ENCODE measurements around the gene ANKRD45.
"Not testable (repeated sequence)": the region's sequence is repeated elsewhere in the genome, so short reads cannot be mapped to it uniquely, and the experiment has no call there.

Gene ANKRD45

GRCh38 chr1:173608503-173609216, 61.0 kb downstream of the ANKRD45 start:
- no peak overlapping the region for H3K9ac ChIP-seq
- no peak overlapping the region for H3K4me2 ChIP-seq (ENCODE audit: low read length)
- no peak overlapping the region for H2AFZ ChIP-seq
- no peaks in the 10 kb centered on the region for H3K4me1 ChIP-seq
- H3K27ac ChIP-seq, result no peak overlapping the region
- TF ChIP-seq CTCF (IDR thresholded peaks at IDR 0.05), result no peak
- no peaks in the 10 kb centered on the region for H3K79me2 ChIP-seq
- H3K4me3 ChIP-seq (ENCODE audit: low read depth, low read length), result no peak overlapping the region
- H3K9me3 ChIP-seq (ENCODE audit: control insufficient read depth, low read length), result no peaks in the 10 kb centered on the region
- no peaks in the 10 kb centered on the region for H3K27me3 ChIP-seq (ENCODE audit: control insufficient read depth, insufficient read depth, low read length)
- H3K36me3 ChIP-seq (ENCODE audit: control insufficient read depth, insufficient read depth, low read length), result no peaks in the 10 kb centered on the region

- Histone ChIP-seq H3K27ac (peak within 1 kb of the TSS; percentile 76), H3K4me3 (ENCODE audit: low read depth, low read length) (peak within 1 kb of the TSS; percentile 32), H2AFZ (peak within 1 kb of the TSS; percentile 77), H3K4me2 (ENCODE audit: low read length) (peak within 1 kb of the TSS; percentile 7), H3K79me2 (no peaks in the 10 kb centered on the region), H3K27me3 (ENCODE audit: control insufficient read depth, insufficient read depth, low read length) (no peaks in the 10 kb centered on the region), H3K36me3 (ENCODE audit: control insufficient read depth, insufficient read depth, low read length) (no peaks in the 10 kb centered on the region), H3K4me1 (no peaks in the 10 kb centered on the region), H3K9me3 (ENCODE audit: control insufficient read depth, low read length) (no peaks in the 10 kb centered on the region), H3K9ac (no peak within 1 kb of the TSS)
- TF ChIP-seq CTCF (IDR thresholded peaks at IDR 0.05), result no peak
These were observed 66.5 kb downstream of the ANKRD45 start, which contains the start of gene SLC9C2 for GRCh38 chr1:173603056-173603591. Gene SLC9C2 (minus strand): TSS chr1:173603072. CDS start chr1:173601776, 1,296 bp downstream.

GRCh38 chr1:173601588-173601987, 68.1 kb downstream of the ANKRD45 start:
- no peaks in the 10 kb centered on the region for H3K36me3 ChIP-seq (ENCODE audit: control insufficient read depth, insufficient read depth, low read length)
- H3K9ac ChIP-seq, result no peak overlapping the region
- no peaks in the 10 kb centered on the region for H3K79me2 ChIP-seq
- no peak overlapping the region for H3K27ac ChIP-seq
- H3K4me2 ChIP-seq (ENCODE audit: low read length), result no peak overlapping the region
- H3K27me3 ChIP-seq (ENCODE audit: control insufficient read depth, insufficient read depth, low read length), result no peaks in the 10 kb centered on the region
- no peaks in the 10 kb centered on the region for H3K9me3 ChIP-seq (ENCODE audit: control insufficient read depth, low read length)
- no peak overlapping the region for H2AFZ ChIP-seq
- H3K4me1 ChIP-seq, result no peaks in the 10 kb centered on the region
- no peak for TF ChIP-seq CTCF (IDR thresholded peaks at IDR 0.05)
- H3K4me3 ChIP-seq (ENCODE audit: low read depth, low read length), result no peak overlapping the region

- Histone ChIP-seq H3K4me1 (no peaks in the 10 kb centered on the region), H3K36me3 (ENCODE audit: control insufficient read depth, insufficient read depth, low read length) (no peaks in the 10 kb centered on the region), H3K4me3 (ENCODE audit: low read depth, low read length) (no peak overlapping the region), H3K27me3 (ENCODE audit: control insufficient read depth, insufficient read depth, low read length) (no peaks in the 10 kb centered on the region), H2AFZ (no peak overlapping the region), H3K79me2 (no peaks in the 10 kb centered on the region), H3K27ac (no peak overlapping the region), H3K9ac (no peak overlapping the region), H3K4me2 (ENCODE audit: low read length) (no peak overlapping the region), H3K9me3 (ENCODE audit: control insufficient read depth, low read length) (no peaks in the 10 kb centered on the region)
- no peak for TF ChIP-seq CTCF (IDR thresholded peaks at IDR 0.05)
These were observed 73.4 kb downstream of the ANKRD45 start for GRCh38 chr1:173596097-173596825.

- H3K4me3 ChIP-seq (ENCODE audit: low read depth, low read length); H3K4me1 ChIP-seq; H3K79me2 ChIP-seq; H3K27ac ChIP-seq; H3K4me2 ChIP-seq (ENCODE audit: low read length); H3K27me3 ChIP-seq (ENCODE audit: control insufficient read depth, insufficient read depth, low read length); H3K36me3 ChIP-seq (ENCODE audit: control insufficient read depth, insufficient read depth, low read length); H3K9me3 ChIP-seq (ENCODE audit: control insufficient read depth, low read length); H2AFZ ChIP-seq; H3K9ac ChIP-seq: not testable (repeated sequence)
These were observed 78.5 kb downstream of the ANKRD45 start for GRCh38 chr1:173591138-173591537.

All from parathyroid adenoma (tissue), 2 donors.